Kidney (tissue), 14 donors: Measurements from ENCODE around the gene RAB20. TPM values are rescaled to one million over a fixed set of nuclear protein-coding genes. Genes with fewer than 3 reads are reported as not detected.

ENCODE experiments used
- DNase-seq, 5 donors: peaks; one replicate each; pipeline ENCODE4 v3.0.0-alpha.2; 2013 to 2020
- FAIRE-seq: peaks from 2 replicates; lab custom pipeline; 2012; peaks lifted over from hg19 to GRCh38; lab: Jason Lieb, UNC
- H3K27ac ChIP-seq, 2 donors: one replicate each; pipeline ENCODE4 v1.7.0; 2013; ENCODE audit warnings: low read depth in 2 of 2, low read length in 2 of 2, inconsistent platforms in 1 of 2
- H3K27me3 ChIP-seq: one replicate; pipeline ENCODE4 v1.7.1; 2013; ENCODE audit warnings: low read length, inconsistent platforms; ENCODE audit not compliant: control insufficient read depth, insufficient read depth
- H3K36me3 ChIP-seq, 3 donors: one replicate each; pipeline versions ENCODE4 v1.7.0 to v1.7.1; 2013; ENCODE audit warnings: low read length in 3 of 3, control low read depth in 1 of 3, inconsistent platforms in 1 of 3; ENCODE audit not compliant: insufficient read depth in 3 of 3, control insufficient read depth in 2 of 3
- H3K4me1 ChIP-seq, 3 donors: one replicate each; pipeline versions ENCODE4 v1.7.0 to v1.7.1; 2013; ENCODE audit warnings: low read length in 3 of 3, inconsistent platforms in 1 of 3, low read depth in 1 of 3; ENCODE audit not compliant: control insufficient read depth in 2 of 3, insufficient read depth in 2 of 3
- H3K4me3 ChIP-seq, 3 donors: one replicate each; pipeline versions ENCODE4 v1.7.0 to v1.8.1; 2013; ENCODE audit warnings: low read length in 3 of 3, control low read depth in 1 of 3, inconsistent platforms in 1 of 3
- H3K9ac ChIP-seq, 3 donors: one replicate each; pipeline versions ENCODE4 v1.7.0 to v1.7.1; 2013; ENCODE audit warnings: low read length in 3 of 3, control low read depth in 1 of 3, inconsistent platforms in 1 of 3
- H3K9me3 ChIP-seq, 3 donors: one replicate each; pipeline versions ENCODE4 v1.7.0 to v1.7.1; 2013; ENCODE audit warnings: low read length in 3 of 3, control low read depth in 1 of 3, inconsistent platforms in 1 of 3; ENCODE audit not compliant: control insufficient read depth in 2 of 3, insufficient read depth in 1 of 3
- intact Hi-C: fragments of 100-400 bp; cut with DNase I; formaldehyde crosslinking; loops from one replicate; pipeline ENCODE4 v1.11.1; 2022
- polyA plus RNA-seq: library from polyadenylated mRNA; stranded (reverse); fragments of 350-450 nt; fragmentation: Illumina TruSeq; extraction: RNeasy Lipid Tissue Mini Kit (QIAGEN cat#74804); gene quantifications from one replicate; pipeline ENCODE4 v1.2.3, GENCODE V29; 2014; ENCODE audit warnings: low read depth, low replicate concordance; ENCODE audit not compliant: insufficient read depth
- total RNA-seq: library from RNA; stranded (reverse); fragmentation: NEBNext Ultra II Directional; extraction: Animal tissue kit (Norgen Biotek cat#: 25700); gene quantifications from one replicate; pipeline ENCODE4 v1.2.1, GENCODE V29; 2021
- TF ChIP-seq, protein P1 (sequence below): IDR thresholded peaks from 3 replicates; pipeline ENCODE4 v1.5.1; 2012; ENCODE audit warnings: mild to moderate bottlenecking, moderate library complexity, borderline replicate concordance; ENCODE audit not compliant: insufficient read depth; ENCODE audit errors: extremely low read depth
- donor health status: control.
- donor health status: control.
- donor health status: control.
- donor health status: control.
- donor health status: control.
- donor health status: DM: yes; HTN: yes; CAD: no.
- donor health status: Normal renal cell carcinoma (clear cell type).

Gene RAB20
- total and polyA plus RNA-seq, 2 donors from 2014 or later: 33.6 to 47.7 TPM

DNA sequence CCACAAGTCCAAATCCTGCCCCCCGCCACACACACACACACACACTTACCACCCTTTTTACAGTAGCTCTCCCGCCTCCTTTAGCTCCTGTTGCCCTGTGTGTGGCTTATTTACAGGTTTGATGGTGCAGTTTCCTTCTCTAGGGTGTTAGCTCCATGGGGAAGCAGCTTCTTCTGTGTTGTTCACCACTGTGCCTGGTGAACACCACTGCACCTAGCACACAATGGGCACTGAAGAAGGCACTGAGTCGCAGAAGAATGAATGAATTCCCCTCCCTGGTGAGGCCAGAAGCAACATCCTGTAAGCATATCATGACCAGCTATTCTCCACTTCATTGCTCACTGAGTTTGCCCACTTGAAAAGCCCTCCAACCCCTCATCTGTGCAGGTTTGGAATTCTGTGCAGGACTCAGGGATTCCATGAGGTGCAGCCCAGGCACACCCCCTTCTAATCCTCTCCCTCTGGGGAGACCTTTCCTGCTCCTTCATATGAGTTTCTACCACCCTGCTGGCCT lies 3.0 kb upstream of the RAB20 start:
- no peaks in the 10 kb centered on the region for H3K9me3 ChIP-seq
- FAIRE-seq (no peak), DNase-seq (peak in 1 of 5 donors; percentile 35)
- intact Hi-C loops: no loop called here
- peaks cover 0 to 8% (median 0%) of the 10 kb centered on the region in 3 donors for H3K36me3 ChIP-seq
- H3K27ac ChIP-seq: no peak overlapping the region
- no peaks in the 10 kb centered on the region for H3K27me3 ChIP-seq
- no peak overlapping the region for H3K4me3 ChIP-seq
- TF ChIP-seq, protein P1, sequence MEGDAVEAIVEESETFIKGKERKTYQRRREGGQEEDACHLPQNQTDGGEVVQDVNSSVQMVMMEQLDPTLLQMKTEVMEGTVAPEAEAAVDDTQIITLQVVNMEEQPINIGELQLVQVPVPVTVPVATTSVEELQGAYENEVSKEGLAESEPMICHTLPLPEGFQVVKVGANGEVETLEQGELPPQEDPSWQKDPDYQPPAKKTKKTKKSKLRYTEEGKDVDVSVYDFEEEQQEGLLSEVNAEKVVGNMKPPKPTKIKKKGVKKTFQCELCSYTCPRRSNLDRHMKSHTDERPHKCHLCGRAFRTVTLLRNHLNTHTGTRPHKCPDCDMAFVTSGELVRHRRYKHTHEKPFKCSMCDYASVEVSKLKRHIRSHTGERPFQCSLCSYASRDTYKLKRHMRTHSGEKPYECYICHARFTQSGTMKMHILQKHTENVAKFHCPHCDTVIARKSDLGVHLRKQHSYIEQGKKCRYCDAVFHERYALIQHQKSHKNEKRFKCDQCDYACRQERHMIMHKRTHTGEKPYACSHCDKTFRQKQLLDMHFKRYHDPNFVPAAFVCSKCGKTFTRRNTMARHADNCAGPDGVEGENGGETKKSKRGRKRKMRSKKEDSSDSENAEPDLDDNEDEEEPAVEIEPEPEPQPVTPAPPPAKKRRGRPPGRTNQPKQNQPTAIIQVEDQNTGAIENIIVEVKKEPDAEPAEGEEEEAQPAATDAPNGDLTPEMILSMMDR: no peak
- peaks cover 0 to 8% (median 8%) of the 10 kb centered on the region in 3 donors for H3K4me1 ChIP-seq
- H3K9ac ChIP-seq: no peak overlapping the region

DNA sequence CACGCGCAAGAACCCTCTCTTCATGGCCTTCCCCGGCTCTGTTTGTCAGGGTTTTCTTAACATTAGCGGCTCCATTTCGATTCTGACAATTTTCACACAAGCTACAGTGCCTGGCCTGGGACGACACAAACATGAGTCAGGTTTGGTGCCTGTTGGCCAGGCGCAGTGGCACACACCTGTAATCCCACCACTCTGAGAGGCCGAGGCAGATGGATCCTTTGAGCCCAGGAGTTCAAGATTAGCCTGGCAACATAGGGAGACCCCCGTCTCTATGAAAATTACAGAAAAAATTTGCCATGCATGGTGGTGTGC lies 1.9 kb upstream of the RAB20 start:
- DNase-seq (no peak), FAIRE-seq (no peak)
- Histone ChIP-seq H3K36me3 (peaks cover 0 to 8% (median 0%) of the 10 kb centered on the region in 3 donors), H3K4me1 (peaks cover 0 to 13% (median 8%) of the 10 kb centered on the region in 3 donors), H3K27ac (no peak overlapping the region), H3K9ac (peak overlapping the region in 1 of 3 donors; percentile 91), H3K9me3 (no peaks in the 10 kb centered on the region), H3K4me3 (peak overlapping the region in 2 of 3 donors; percentile 86 to 96), H3K27me3 (no peaks in the 10 kb centered on the region)
- intact Hi-C loops: no loop called here
- TF ChIP-seq, protein P1: no peak

DNA sequence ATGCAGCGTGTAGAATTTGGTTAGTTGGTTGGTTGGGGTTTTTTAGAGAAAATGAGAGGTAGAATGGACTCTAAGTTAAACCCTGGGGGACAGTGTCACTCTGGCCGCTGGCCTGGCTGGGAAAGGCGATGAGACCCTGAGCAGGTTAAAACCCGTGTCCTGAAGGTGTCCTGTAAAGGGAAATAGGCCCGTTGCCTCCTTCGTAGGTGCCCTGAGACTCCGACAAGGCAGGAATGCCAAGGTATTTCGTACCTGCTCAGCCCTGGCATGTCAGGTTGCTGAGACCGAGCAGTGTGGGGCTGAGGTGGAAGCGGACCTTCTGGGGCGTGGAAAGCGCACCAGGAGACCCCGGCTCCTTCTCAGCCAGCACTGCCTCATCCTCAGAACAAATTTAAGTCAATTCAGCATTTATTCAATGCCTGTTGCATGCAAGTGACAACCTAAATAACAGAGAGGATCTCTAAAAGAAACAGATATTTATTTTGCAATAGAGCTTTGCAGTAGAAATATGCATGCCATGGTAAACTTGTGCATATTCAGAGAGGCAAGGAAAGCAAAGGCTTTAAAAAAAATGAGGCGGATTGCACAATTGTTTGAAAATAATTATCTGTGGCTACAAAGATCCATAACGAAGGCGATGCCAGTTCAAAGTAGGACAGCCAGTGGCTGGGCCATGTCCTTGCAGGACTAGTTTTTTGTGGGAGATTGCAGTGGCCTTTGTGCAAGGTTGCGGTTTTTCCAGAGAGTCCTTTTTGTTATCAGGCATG lies 1.4 kb upstream of the RAB20 start:
- H3K4me3 ChIP-seq: peak overlapping the region; percentile 75 to 96 (median 86)
- H3K27ac ChIP-seq: peak overlapping the region in 1 of 2 donors; percentile 92
- H3K27me3 ChIP-seq: no peaks in the 10 kb centered on the region
- H3K36me3 ChIP-seq: peaks cover 0 to 8% (median 0%) of the 10 kb centered on the region in 3 donors
- no peak for DNase-seq
- intact Hi-C loops: no loop called here
- no peak for FAIRE-seq
- H3K4me1 ChIP-seq: peaks cover 0 to 13% (median 8%) of the 10 kb centered on the region in 3 donors
- TF ChIP-seq, protein P1: no peak
- H3K9ac ChIP-seq: peak overlapping the region in 1 of 3 donors; percentile 91
- H3K9me3 ChIP-seq: no peaks in the 10 kb centered on the region
